SU-DHL-6 (cell line): ENCODE measurements around the gene PRPF18.

Source experiments
- H2AFZ ChIP-seq: fragments of 200-600 bp; sonication (generic); 2 replicates; pipeline ENCODE4 v1.6.1; 2014; ENCODE audit warnings: low read depth, mild to moderate bottlenecking, moderate library complexity, mixed read lengths, antibody characterized with exemption, low read length; ENCODE audit not compliant: severe bottlenecking
- H3F3A ChIP-seq: fragments of 200-600 bp; shearing (Covaris generic); 2 replicates; pipeline ENCODE4 v1.6.0; 2016; ENCODE audit warnings: antibody characterized with exemption, mild to moderate bottlenecking; ENCODE audit not compliant: insufficient read depth
- H3K27ac ChIP-seq: fragments of 200-600 bp; sonication (generic); 2 replicates; pipeline ENCODE4 v1.5.1; 2016; ENCODE audit warnings: low read depth, mild to moderate bottlenecking, low read length, moderate library complexity, mixed read lengths
- H3K27me3 ChIP-seq: fragments of 200-600 bp; sonication (generic), shearing (Covaris generic); 2 replicates; pipeline ENCODE4 v1.6.0; 2014; ENCODE audit warnings: mild to moderate bottlenecking, low read length
- H3K36me3 ChIP-seq: fragments of 200-600 bp; sonication (generic); 2 replicates; pipeline ENCODE4 v1.6.1; 2014; ENCODE audit warnings: mild to moderate bottlenecking, low read length, mixed read lengths
- H3K4me2 ChIP-seq: fragments of 300-600, 200-600 bp; shearing (Covaris generic), sonication (generic); 2 replicates; pipeline ENCODE4 v1.6.0; 2014; ENCODE audit warnings: low read length, low read depth, mild to moderate bottlenecking; ENCODE audit not compliant: poor library complexity, severe bottlenecking
- H3K4me3 ChIP-seq: fragments of 200-600 bp; sonication (generic); 2 replicates; pipeline ENCODE4 v1.5.1; 2014; ENCODE audit warnings: antibody characterized with exemption, low read length, mild to moderate bottlenecking, mixed read lengths; ENCODE audit not compliant: insufficient read depth, poor library complexity, severe bottlenecking
- H3K79me2 ChIP-seq: fragments of 200-600 bp; sonication (generic); 2 replicates; pipeline ENCODE4 v1.6.1; 2014; ENCODE audit warnings: mild to moderate bottlenecking, low read length, moderate library complexity; ENCODE audit not compliant: insufficient read depth
- H3K9ac ChIP-seq: fragments of 200-600 bp; sonication (generic); 2 replicates; pipeline ENCODE4 v1.7.0; 2014; ENCODE audit warnings: mild to moderate bottlenecking, low read length
- H3K9me2 ChIP-seq: fragments of 200-600 bp; sonication (generic); replicated peaks from 2 replicates; pipeline ENCODE4 v1.6.1; 2014; ENCODE audit warnings: low read length; ENCODE audit not compliant: insufficient read depth
- H3K9me3 ChIP-seq: fragments of 200-600 bp; sonication (generic); 2 replicates; pipeline ENCODE4 v1.6.1; 2014; ENCODE audit warnings: low read length, mixed read lengths; ENCODE audit not compliant: insufficient read depth
- H4K20me1 ChIP-seq: fragments of 200-600 bp; sonication (generic); 2 replicates; pipeline ENCODE4 v1.6.1; 2014; ENCODE audit warnings: low read depth, mild to moderate bottlenecking, antibody characterized with exemption, low read length, moderate library complexity, mixed read lengths
- EZH2phosphoT487 ChIP-seq: fragments of 200-600 bp; sonication (generic), shearing (Covaris generic); conservative IDR thresholded peaks from 2 replicates; pipeline ENCODE4 v1.6.1; 2018; ENCODE audit warnings: mild to moderate bottlenecking, antibody characterized with exemption, low read length, moderate library complexity, mixed read lengths
- TF ChIP-seq, protein P1 (sequence below): fragments of 200-600 bp; sonication (generic); IDR thresholded peaks from one replicate; pipeline ENCODE4 v1.5.1; 2017; ENCODE audit warnings: antibody characterized with exemption, mild to moderate bottlenecking, low read length, moderate library complexity; ENCODE audit not compliant: insufficient read depth, poor library complexity, severe bottlenecking

PRPF18 gene

DNA sequence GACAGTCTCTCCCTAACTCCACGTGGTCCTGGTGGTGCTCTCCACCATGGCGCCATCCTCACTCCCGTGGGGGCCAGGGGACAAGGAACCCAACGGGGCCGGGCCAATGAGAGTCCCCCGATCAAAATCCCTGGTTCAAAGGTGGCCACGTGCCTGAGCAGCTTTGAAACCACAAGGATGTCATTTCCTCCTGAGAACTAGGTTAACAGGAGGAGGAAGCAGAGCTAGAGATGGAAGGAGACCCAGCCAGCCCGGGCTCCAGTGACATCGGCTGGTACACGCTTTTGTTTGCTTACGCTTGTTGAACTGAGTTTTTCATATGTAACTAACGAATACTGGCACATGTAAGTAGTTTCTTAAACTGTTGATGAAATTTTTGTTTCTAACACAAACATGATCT is 61.7 kb downstream of the PRPF18 start:
- H3F3A ChIP-seq: no peaks in the 10 kb centered on the region
- H3K27ac ChIP-seq: no peak overlapping the region
- no peak overlapping the region for H3K4me3 ChIP-seq
- H3K9ac ChIP-seq: no peak overlapping the region
- H3K9me3 ChIP-seq: no peaks in the 10 kb centered on the region
- H3K4me2 ChIP-seq: no peak overlapping the region
- TF ChIP-seq, protein P1, sequence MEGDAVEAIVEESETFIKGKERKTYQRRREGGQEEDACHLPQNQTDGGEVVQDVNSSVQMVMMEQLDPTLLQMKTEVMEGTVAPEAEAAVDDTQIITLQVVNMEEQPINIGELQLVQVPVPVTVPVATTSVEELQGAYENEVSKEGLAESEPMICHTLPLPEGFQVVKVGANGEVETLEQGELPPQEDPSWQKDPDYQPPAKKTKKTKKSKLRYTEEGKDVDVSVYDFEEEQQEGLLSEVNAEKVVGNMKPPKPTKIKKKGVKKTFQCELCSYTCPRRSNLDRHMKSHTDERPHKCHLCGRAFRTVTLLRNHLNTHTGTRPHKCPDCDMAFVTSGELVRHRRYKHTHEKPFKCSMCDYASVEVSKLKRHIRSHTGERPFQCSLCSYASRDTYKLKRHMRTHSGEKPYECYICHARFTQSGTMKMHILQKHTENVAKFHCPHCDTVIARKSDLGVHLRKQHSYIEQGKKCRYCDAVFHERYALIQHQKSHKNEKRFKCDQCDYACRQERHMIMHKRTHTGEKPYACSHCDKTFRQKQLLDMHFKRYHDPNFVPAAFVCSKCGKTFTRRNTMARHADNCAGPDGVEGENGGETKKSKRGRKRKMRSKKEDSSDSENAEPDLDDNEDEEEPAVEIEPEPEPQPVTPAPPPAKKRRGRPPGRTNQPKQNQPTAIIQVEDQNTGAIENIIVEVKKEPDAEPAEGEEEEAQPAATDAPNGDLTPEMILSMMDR: no peak
- no peak for TF ChIP-seq EZH2phosphoT487
- no peaks in the 10 kb centered on the region for H4K20me1 ChIP-seq
- no peak overlapping the region for H2AFZ ChIP-seq
- no peaks in the 10 kb centered on the region for H3K36me3 ChIP-seq
- H3K79me2 ChIP-seq: no peaks in the 10 kb centered on the region
- no peaks in the 10 kb centered on the region for H3K27me3 ChIP-seq
- no peaks in the 10 kb centered on the region for H3K9me2 ChIP-seq

DNA sequence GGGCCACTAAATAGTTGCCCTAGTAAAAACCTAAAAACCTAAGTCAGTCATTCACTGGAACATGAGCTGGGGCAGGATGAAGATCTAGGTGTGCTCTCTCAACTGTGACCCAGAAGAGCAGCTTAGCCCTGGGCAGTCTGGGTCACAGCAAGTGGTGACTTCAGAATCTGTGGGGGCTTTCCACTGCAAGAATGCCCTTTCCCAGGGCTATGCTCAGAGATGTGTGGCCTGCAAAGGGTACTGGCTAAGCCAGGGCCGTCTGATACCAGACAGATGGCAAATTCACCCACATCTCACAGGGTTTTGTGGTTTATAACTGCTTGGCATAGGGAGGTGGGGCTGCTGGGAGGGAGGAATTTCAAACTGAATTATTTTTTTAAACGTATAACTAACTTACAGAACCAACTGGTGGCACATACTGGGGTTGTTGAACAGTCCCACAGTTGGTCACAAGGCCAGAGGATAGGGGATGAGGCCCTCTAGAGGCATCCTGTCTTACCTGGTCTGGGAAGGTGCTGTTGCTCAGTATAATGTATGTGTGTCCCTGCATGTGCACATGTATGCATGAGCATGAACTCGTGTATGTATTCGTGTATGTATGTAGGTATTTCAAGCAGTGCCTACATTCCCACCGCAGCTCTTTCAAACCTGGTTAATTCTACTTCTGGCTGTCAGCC is 63.2 kb downstream of the PRPF18 start:
- H3K4me3 ChIP-seq: no peak overlapping the region
- H3K36me3 ChIP-seq: no peaks in the 10 kb centered on the region

DNA sequence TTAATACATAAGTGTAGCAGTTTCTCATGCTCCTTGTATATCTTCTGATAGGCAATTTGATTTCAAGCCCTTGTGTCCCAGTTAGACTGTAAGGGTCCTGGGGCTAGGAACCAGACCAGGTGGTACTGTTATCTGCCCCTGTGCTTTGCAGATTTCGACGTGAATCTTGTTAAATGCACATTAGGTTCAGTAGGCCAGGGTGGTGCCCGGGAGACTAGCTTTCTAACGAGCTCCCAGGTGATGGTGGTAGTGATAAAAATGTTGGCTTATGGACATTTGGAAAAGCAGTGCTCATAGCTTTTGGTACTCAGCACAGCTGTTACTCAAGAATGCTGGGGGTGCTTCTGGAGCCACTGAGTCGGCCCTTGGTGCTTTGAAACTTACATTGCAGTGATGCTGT is 64.2 kb downstream of the PRPF18 start:
- no peak overlapping the region for H3K9ac ChIP-seq
- no peaks in the 10 kb centered on the region for H3K27me3 ChIP-seq
- no peak overlapping the region for H3K4me2 ChIP-seq
- no peaks in the 10 kb centered on the region for H3K9me3 ChIP-seq
- H4K20me1 ChIP-seq: no peaks in the 10 kb centered on the region
- no peak overlapping the region for H3K4me3 ChIP-seq
- no peak for TF ChIP-seq EZH2phosphoT487
- TF ChIP-seq, protein P1: no peak
- H3K27ac ChIP-seq: no peak overlapping the region
- no peaks in the 10 kb centered on the region for H3K36me3 ChIP-seq
- no peak overlapping the region for H2AFZ ChIP-seq
- no peaks in the 10 kb centered on the region for H3F3A ChIP-seq
- no peaks in the 10 kb centered on the region for H3K79me2 ChIP-seq
- H3K9me2 ChIP-seq: no peaks in the 10 kb centered on the region

More for the DNA sequence above, 63.2 kb downstream of the PRPF18 start:
- no peak overlapping the region for H3K4me2 ChIP-seq
- TF ChIP-seq EZH2phosphoT487: no peak
- TF ChIP-seq, protein P1: no peak
- no peak overlapping the region for H3K27ac ChIP-seq
- no peaks in the 10 kb centered on the region for H4K20me1 ChIP-seq
- no peaks in the 10 kb centered on the region for H3F3A ChIP-seq
- no peak overlapping the region for H2AFZ ChIP-seq
- H3K9ac ChIP-seq: no peak overlapping the region
- H3K9me3 ChIP-seq: no peaks in the 10 kb centered on the region
- no peaks in the 10 kb centered on the region for H3K27me3 ChIP-seq
- no peaks in the 10 kb centered on the region for H3K79me2 ChIP-seq
- no peaks in the 10 kb centered on the region for H3K9me2 ChIP-seq
